Activated CD4-positive, alpha-beta T cell treated with anti-CD3 and anti-CD28 coated beads for 1 hour (primary cell): ENCODE measurements around the gene MAN1C1.
"Not testable (repeated sequence)": the region's sequence is repeated elsewhere in the genome, so short reads cannot be mapped to it uniquely, and the experiment has no call there.

ENCODE experiments used
- DNase-seq: peaks from one replicate; pipeline ENCODE4 v3.0.0-alpha.2; 2020

MAN1C1 gene

DNA sequence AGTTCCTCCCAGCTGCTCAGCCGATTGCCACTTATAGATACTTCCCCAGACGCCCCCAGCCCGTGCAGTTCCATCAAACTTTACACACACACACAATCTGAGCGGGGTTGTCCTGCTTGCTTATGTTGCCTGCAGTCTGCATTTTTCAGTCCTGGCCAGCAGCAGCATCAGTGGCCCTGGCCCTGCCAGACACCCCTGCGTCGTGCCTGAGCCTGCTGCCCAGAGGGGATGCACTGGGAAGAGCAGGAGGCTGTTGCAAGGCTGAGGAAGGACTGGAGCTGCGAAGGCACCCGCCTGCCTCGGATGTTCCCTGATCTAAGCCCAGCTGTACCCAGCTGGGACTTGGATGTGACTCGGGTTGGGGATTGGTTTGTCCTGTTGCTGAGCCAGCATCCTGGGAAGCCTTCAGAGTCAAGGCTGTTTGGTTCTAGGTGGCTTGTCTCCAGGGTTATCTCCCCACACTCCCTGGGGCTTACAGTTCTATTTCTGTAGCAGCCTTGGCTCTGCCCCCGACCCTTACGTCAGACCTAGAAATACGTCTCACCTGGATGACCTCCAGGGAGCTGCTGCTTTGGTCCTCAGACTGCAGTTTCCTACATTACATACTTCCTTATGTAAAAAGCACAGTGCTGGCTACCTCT is 42.3 kb downstream of the MAN1C1 start:
- DNase-seq = no peak

DNA sequence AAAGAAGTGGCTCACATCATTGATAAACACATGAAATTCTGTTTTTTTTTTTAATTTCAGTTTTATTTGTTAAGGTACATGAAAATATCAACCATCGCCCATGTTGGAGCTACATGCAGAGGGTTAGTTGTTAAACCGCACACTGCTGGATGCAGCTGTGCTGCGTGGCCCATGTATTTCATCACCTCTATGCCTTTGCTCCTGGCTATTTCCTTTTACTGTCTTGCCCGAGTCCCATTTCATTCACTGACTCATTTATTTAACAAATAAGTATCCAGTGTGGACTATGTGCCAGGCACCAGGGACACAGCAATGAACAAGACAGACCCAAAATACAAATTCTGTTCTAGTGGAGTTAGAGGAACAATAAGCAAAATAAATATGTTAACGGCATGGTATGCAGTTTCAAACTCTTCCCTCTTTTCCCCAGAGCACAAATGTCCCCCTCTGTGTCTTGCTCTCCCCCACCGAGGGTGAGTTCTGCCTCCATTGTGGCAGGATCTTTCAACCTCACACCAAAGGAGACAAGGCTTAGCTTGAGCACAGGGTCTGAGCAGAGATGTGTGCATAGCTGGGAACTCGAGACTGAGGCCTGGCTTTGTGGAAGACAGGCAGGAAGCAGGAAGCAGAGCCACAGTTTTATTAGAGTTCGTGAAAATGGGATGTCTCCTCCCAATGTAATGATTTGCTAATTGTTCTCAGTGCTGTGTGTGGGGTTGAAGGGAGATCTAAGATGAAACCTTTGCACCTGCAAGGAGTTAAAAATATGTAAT is 44.6 kb downstream of the MAN1C1 start:
- DNase-seq = no peak

GRCh38 chr1:25662061-25662460 is 45.5 kb downstream of the MAN1C1 start:
- no peak for DNase-seq

- DNase-seq = not testable (repeated sequence)
These were observed 46.4 kb downstream of the MAN1C1 start for GRCh38 chr1:25662959-25663358.

DNA sequence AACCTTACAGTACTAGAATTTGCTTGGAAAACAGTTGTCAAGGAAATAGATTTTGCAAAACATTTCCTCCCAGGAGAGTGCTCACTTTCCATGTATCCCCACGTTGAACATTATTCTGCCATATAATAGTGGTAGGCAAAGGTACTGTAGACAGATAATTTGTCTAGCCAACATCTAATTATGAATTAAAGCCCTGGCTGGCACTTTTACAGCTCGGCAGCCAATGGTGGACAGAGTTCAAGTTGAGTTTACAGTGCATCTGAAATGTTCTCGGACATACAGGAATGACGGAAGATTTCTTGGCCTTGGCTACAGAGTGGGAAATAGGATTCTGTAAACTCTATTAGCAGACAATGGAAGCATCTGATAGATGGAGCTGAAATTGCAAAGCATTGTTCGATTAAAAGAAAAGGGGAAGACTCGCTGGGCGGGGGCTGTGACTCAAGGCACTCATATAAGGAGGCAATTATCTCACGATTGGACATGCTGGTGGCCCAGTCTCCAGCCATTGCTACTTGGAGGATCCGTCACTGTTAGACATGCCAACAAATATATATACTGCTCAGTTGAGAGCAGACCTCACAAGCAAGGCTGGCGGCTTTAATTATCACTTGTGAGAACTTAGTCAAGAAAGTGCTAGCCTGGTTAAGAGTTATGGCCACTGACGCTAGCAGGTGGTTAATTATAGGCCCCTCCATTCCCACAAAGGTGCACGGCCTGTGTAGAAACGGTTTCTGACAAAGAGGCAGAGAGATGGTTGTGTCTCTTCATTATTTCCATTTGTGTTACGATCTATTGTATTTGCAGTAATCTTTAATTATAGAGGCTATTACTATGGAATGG is 48.0 kb downstream of the MAN1C1 start:
- no peak for DNase-seq

- DNase-seq = no peak
These were observed 49.9 kb downstream of the MAN1C1 start for GRCh38 chr1:25666460-25666859.

- no peak for DNase-seq
These were observed 52.5 kb downstream of the MAN1C1 start for GRCh38 chr1:25668931-25669573.

DNA sequence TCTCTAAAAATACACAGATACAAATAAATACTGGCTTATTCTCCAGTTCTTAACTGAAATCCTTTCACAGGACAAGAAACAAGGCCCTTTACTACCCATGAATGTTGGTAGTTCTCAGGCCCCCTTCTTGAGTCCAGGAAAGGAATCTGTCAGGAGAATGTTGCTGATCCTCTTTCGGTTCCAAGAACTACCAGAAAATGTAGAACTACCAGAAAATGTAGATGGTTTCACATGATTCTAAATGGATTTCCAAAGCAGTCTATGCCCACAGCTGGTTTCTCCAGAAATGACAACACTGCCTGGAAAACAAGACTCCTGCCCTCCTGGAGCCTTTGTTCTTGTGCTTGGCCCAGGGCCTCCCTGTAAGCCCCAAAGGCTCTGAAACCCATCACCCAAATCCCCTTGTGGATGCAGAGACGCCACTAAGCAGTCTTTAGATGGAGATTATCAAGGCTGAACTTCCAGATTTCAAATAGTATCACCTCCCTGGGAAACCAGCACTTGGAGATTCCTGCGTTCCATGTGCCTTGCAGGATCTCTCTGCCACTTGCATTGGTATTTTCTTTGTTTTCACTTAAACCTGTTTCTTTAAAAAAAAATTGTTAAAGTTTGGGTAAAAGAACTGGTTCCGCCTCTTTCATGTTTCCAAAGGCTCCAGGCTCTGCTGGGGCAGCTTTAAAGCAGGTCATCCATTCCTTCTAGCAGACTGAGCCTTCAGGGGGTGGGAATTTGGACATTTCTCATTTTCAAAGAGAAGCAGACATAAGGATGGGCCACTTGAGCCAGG is 53.4 kb downstream of the MAN1C1 start:
- no peak for DNase-seq

GRCh38 chr1:25671929-25672328 is 55.3 kb downstream of the MAN1C1 start:
- no peak for DNase-seq

GRCh38 chr1:25672763-25673409 is 56.3 kb downstream of the MAN1C1 start:
- no peak for DNase-seq

DNA sequence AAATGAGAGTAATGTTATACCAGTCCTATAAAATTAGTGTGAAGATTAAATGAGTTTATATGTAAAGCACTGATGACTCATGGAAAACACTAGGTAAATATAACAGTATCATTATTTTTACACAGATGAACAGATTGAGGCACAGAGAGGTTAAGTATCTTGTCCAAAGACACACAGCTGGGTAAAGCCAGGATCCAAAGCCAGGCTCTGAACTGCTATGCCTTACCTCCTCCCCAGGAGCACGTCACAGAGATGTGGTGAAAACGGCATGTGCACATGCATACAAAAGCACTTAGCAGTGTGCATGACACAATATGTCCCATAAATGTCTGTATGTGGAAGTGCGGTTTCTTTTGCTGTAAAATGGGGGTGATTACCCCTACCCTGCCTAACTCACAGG is 56.9 kb downstream of the MAN1C1 start:
- DNase-seq = no peak

DNA sequence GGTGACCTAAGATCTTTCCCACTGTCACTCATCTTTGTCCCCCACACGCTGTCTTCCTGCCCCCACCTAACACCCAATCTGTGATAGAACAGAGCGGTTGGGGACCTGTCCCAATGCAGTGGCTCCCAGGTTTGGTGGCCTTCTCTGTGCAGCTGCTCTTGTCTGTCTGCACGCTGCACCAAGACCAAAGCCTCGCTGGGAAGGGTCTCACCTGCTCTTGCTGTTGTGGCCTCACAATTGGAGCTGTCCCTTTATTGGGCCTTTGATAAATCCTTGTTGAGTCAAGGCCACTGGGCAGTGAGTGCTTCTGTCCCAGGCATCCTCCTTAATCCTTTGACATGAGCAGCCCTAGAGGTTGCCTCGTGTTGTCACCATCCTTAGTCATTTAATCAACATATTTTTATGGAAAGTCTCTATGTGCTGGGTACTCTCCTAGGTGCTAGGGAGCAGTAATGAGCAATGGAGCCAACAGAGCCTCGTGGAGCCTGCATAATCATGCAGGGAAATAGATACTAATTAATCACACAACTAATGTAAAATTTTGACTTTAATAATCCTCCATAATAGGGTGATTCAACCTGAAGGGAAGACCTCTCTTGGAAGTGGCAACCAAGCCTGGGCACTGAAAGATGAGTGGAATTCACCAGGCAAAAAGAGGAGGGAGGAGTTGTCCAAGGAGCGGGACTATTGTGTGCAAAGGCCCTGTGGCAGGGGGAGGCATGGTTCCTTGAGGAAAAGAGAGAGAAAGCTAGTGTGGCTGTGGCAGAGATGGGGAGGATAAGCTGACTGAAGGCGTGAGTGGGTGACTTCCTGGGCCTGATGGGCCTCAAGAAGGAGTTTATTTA is 57.6 kb downstream of the MAN1C1 start:
- DNase-seq = no peak

DNA sequence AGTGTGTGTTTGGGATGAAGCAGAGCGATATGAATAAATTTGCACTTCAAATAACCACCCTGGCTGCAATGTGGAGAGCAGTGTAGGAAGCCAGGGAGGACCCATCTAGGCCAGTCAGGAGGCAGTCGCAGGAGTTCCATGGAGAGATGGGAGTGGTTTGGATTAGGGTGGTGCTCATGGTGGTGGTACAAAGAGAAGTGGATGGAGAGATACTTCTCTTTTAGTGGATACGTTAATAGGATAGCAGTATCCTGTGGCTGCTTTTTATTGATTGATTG is 58.2 kb downstream of the MAN1C1 start:
- DNase-seq = no peak

DNA sequence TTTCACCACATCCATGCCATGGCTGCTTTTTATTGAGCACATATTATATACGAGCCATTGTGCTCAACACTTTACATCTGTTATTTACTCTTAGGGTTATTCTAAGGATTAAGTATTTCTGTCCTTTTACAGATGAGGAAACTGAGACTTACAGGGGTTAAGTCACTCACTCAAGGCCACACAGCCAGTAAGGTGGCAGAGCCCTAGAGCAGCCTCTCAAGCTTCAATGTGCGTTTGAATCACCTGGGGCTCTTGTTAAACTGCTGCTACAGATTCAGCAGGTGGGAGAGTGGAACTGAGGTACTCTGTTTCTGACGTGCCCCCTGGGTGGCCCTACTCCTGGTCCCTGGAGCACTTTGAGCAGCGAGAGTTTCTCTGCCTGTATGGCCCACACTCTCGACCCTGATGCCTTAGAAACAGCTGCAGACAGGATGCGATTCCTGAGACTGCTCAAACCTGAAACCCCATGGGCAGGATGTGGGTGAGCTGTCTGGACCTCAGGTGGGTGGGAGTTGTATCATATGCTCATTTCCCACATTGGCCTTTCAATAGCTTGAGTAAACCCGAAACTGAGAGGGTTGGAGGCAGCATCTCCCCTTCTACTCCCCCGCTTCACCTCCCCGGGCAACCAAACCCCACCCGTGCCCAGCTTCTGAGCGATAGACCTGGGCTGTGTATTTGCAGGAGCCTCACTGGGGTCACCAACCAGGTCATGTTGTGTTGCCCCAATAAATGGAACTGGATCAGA is 59.3 kb downstream of the MAN1C1 start:
- DNase-seq = peak; percentile 51

DNA sequence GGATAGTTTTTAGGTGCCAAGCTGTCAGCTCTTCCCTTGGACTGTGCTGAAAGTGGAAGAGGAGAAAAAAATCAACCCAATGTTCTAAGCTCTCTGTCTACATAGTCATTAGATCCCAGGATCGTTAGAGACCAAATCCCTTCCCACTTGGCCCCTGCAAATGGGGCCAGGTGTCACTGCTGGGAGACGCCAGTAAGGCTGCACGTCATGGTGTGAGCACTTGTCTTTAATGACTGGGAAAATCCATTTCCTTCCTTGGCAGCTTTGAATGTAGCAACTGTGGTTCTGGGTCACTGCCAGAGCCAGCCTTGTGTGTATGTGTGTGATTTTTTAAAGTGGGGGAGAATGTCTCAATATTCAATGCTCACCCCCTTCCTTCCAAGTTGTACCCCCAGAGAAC is 59.9 kb downstream of the MAN1C1 start:
- DNase-seq = no peak

DNA sequence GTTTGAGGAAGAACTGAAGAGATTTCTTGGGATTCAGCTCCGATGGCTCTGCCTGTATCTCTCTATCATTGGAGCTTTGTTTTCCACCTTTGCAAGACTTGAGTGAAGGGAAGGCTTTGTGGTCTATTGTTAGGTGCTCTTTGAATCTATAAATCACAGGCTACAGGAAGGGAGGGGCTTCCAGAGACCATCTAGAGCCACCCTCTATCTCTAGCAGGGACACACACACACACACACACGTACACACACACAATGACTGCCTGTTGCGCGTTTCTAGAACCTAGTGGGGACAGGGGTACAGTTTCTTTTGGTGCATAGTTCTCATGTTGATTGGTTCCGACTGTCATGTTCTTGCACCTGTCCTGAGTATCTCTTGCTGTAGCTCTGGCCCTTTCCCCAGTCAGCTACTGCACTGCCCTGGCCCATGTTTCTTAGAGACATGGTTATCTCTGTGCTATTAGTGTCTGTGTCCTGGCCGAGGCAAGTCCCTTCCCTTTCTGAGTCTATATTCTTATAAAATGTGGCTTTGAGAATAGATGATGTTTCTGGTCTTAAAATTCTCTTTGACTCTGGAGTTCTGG is 60.7 kb downstream of the MAN1C1 start:
- no peak for DNase-seq

DNA sequence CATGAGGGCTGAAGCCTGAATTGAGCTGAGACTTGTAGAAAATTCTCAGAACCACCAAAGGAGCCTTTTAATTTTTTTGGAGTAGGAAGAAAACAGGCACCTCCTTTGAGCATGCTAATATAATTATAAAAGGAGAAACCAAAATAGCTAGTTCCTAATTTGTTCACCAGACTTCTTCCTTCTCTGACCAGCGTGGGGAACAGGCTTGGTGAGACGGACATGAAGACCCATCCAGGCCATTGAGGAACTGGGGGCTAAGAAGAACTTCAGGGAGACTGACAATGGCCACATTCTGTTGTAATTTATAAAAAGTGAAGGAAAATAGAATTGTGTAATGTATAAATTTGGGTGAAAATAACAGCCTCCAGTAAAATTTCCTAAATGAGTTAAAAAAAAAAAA is 62.6 kb downstream of the MAN1C1 start:
- no peak for DNase-seq

GRCh38 chr1:25680701-25681100 is 64.1 kb downstream of the MAN1C1 start:
- no peak for DNase-seq

- DNase-seq = no peak
These were observed 65.5 kb downstream of the MAN1C1 start for GRCh38 chr1:25682059-25682601.

GRCh38 chr1:25683177-25683576 is 66.6 kb downstream of the MAN1C1 start:
- DNase-seq = no peak
